H1 (cell line): Measurements from ENCODE around the gene SERPING1. TPM values are rescaled to one million over a fixed set of nuclear protein-coding genes. Genes with fewer than 3 reads are reported as not detected.
A peak's percentile ranks its signal among the peaks of the same experiment; 100 is the strongest.

ENCODE experiments used
- CTCF ChIA-PET: fragments of 300-600 bp; sonication (Branson Sonifier 250); formaldehyde crosslinking; loops from one replicate; lab custom pipeline; 2021; ENCODE audit not compliant: partially characterized antibody; lab: Charles Lee
- POLR2A ChIA-PET: fragments of 300-600 bp; sonication (Branson Sonifier 250); formaldehyde crosslinking; loops from one replicate; lab custom pipeline; 2021; ENCODE audit warnings: inconsistent platforms; ENCODE audit not compliant: partially characterized antibody; lab: Charles Lee
- DNase-seq, 2 experiments: peaks; one replicate each; pipeline versions ENCODE4 v3.0.0 to v3.0.0-alpha.2; 2010 to 2022; ENCODE audit warnings: low spot score in 2 of 2, low read depth in 1 of 2, mixed read lengths in 1 of 2
- FAIRE-seq: peaks from 2 replicates; lab custom pipeline; 2011; peaks lifted over from hg19 to GRCh38; lab: Jason Lieb, UNC
- H2AFZ ChIP-seq: 2 replicates; pipeline ENCODE4 v1.8.1; 2012; ENCODE audit warnings: low read length, inconsistent platforms
- H2AK5ac ChIP-seq: 2 replicates; pipeline ENCODE4 v1.6.1; 2013; ENCODE audit warnings: low read depth, low read length
- H2BK120ac ChIP-seq: replicated peaks from 2 replicates; pipeline ENCODE3; 2013; ENCODE audit warnings: low read depth, low read length, inconsistent platforms
- H2BK12ac ChIP-seq: 2 replicates; pipeline ENCODE4 v1.6.1; 2013; ENCODE audit warnings: low read depth, low read length
- H2BK15ac ChIP-seq: 2 replicates; pipeline ENCODE4 v1.6.1; 2013; ENCODE audit warnings: low read length
- H2BK20ac ChIP-seq: 2 replicates; pipeline ENCODE4 v1.6.1; 2013; ENCODE audit warnings: low read length
- H2BK5ac ChIP-seq: 2 replicates; pipeline ENCODE4 v1.6.1; 2013; ENCODE audit warnings: low read depth, low read length
- H3K14ac ChIP-seq: 2 replicates; pipeline ENCODE4 v1.6.1; 2013; ENCODE audit warnings: inconsistent platforms; ENCODE audit not compliant: insufficient read length
- H3K18ac ChIP-seq: 2 replicates; pipeline ENCODE4 v1.6.1; 2013; ENCODE audit warnings: low read length; ENCODE audit errors: extremely low read depth
- H3K23ac ChIP-seq: 2 replicates; pipeline ENCODE4 v1.6.1; 2013; ENCODE audit warnings: inconsistent platforms; ENCODE audit not compliant: insufficient read length
- H3K23me2 ChIP-seq: 2 replicates; pipeline ENCODE4 v1.6.1; 2013; ENCODE audit warnings: low read depth, low read length
- H3K27ac ChIP-seq: 2 replicates; pipeline ENCODE4 v1.6.1; 2011; ENCODE audit warnings: low read depth, low read length, inconsistent platforms
- H3K27me3 ChIP-seq, 4 experiments: replicated peaks in 1 of 4; 1 replicate in 1 of 4; 2 replicates in 3 of 4; pipeline versions ENCODE4 v1.6.1 to v1.8.1; 2011 to 2013; ENCODE audit warnings: low read length in 3 of 4, mild to moderate bottlenecking in 3 of 4, inconsistent platforms in 2 of 4, mixed read lengths in 2 of 4, moderate library complexity in 1 of 4; ENCODE audit not compliant: control insufficient read depth in 3 of 4, insufficient read depth in 3 of 4; ENCODE audit errors: extremely low read depth in 1 of 4
- H3K36me3 ChIP-seq, 4 experiments: 2 replicates each; pipeline versions ENCODE4 v1.6.1 to v1.8.1; 2011 to 2013; ENCODE audit warnings: mild to moderate bottlenecking in 4 of 4, low read length in 3 of 4, moderate library complexity in 2 of 4, control low read depth in 1 of 4, inconsistent platforms in 1 of 4; ENCODE audit not compliant: insufficient read depth in 4 of 4, control insufficient read depth in 2 of 4
- H3K4ac ChIP-seq: replicated peaks from 2 replicates; pipeline ENCODE3; 2013; ENCODE audit warnings: low read length, low read depth, mixed read lengths, inconsistent platforms; ENCODE audit not compliant: insufficient read length
- H3K4me1 ChIP-seq, 4 experiments: replicated peaks in 1 of 4; 1 replicate in 1 of 4; 2 replicates in 3 of 4; pipeline versions ENCODE4 v1.6.1 to v1.8.1; 2011 to 2013; ENCODE audit warnings: low read length in 3 of 4, inconsistent platforms in 2 of 4, mixed read lengths in 1 of 4; ENCODE audit not compliant: insufficient read depth in 4 of 4, control insufficient read depth in 3 of 4
- H3K4me2 ChIP-seq, 2 experiments: 2 replicates each; pipeline versions ENCODE4 v1.6.1 to v1.8.1; 2011 to 2013; ENCODE audit warnings: low read depth in 2 of 2, low read length in 2 of 2, control low read depth in 1 of 2, inconsistent platforms in 1 of 2, mild to moderate bottlenecking in 1 of 2; ENCODE audit not compliant: insufficient read depth in 1 of 2
- H3K4me3 ChIP-seq, 4 experiments: fragments of 200-600, 300-600 bp in 1 of 4; sonication (generic), shearing (Covaris generic), sonication (Bioruptor Twin) in 1 of 4; 2 replicates each; pipeline versions ENCODE4 v1.5.1 to v1.8.1; 2011 to 2016; ENCODE audit warnings: low read length in 4 of 4, low read depth in 3 of 4, control low read depth in 2 of 4, inconsistent platforms in 2 of 4, mild to moderate bottlenecking in 2 of 4, mixed read lengths in 1 of 4, moderate library complexity in 1 of 4; ENCODE audit not compliant: insufficient read depth in 2 of 4; ENCODE audit errors: extremely low read depth in 1 of 4
- H3K56ac ChIP-seq: replicated peaks from 2 replicates; pipeline ENCODE3; 2013; ENCODE audit warnings: low read depth, mild to moderate bottlenecking, mixed read lengths, low read length, inconsistent platforms; ENCODE audit not compliant: insufficient read length
- H3K79me1 ChIP-seq: 2 replicates; pipeline ENCODE4 v1.6.1; 2013; ENCODE audit warnings: low read depth, low read length, control low read depth
- H3K79me2 ChIP-seq, 2 experiments: 2 replicates each; pipeline versions ENCODE4 v1.6.1 to v1.8.1; 2012 to 2013; ENCODE audit warnings: low read length in 2 of 2, mild to moderate bottlenecking in 2 of 2, inconsistent platforms in 1 of 2; ENCODE audit not compliant: insufficient read depth in 2 of 2, control insufficient read depth in 1 of 2
- H3K9ac ChIP-seq, 4 experiments: replicated peaks in 1 of 4; 1 replicate in 1 of 4; 2 replicates in 3 of 4; pipeline versions ENCODE4 v1.6.1 to v1.8.1; 2011 to 2013; ENCODE audit warnings: low read depth in 3 of 4, low read length in 3 of 4, control low read depth in 2 of 4, mild to moderate bottlenecking in 2 of 4, moderate library complexity in 2 of 4, inconsistent platforms in 1 of 4; ENCODE audit errors: extremely low read depth in 1 of 4
- H3K9me3 ChIP-seq, 2 experiments: 2 replicates each; pipeline versions ENCODE4 v1.6.1 to v1.8.1; 2012 to 2013; ENCODE audit warnings: mild to moderate bottlenecking in 2 of 2, moderate library complexity in 2 of 2, control low read depth in 1 of 2, inconsistent platforms in 1 of 2, low read depth in 1 of 2, low read length in 1 of 2, mixed read lengths in 1 of 2; ENCODE audit not compliant: insufficient read depth in 2 of 2
- H4K20me1 ChIP-seq, 2 experiments: replicated peaks in 1 of 2; 2 replicates each; pipeline versions ENCODE3 to v1.8.1; 2011 to 2013; ENCODE audit warnings: inconsistent platforms in 2 of 2, low read length in 2 of 2, mild to moderate bottlenecking in 1 of 2; ENCODE audit not compliant: insufficient read depth in 2 of 2, control insufficient read depth in 1 of 2
- H4K5ac ChIP-seq: 2 replicates; pipeline ENCODE4 v1.6.1; 2013; ENCODE audit warnings: low read length, low read depth, mixed read lengths, inconsistent platforms; ENCODE audit not compliant: insufficient read length
- H4K8ac ChIP-seq: 2 replicates; pipeline ENCODE4 v1.8.0; 2013; ENCODE audit warnings: mild to moderate bottlenecking, moderate library complexity, low read length, inconsistent platforms; ENCODE audit not compliant: insufficient read depth; ENCODE audit errors: extremely low read depth
- H4K91ac ChIP-seq: replicated peaks from 2 replicates; pipeline ENCODE3; 2013; ENCODE audit warnings: low read length, mixed read lengths, inconsistent platforms; ENCODE audit not compliant: insufficient read length
- ATF2 ChIP-seq: IDR thresholded peaks from 2 replicates; pipeline ENCODE4 v1.6.1; 2012; ENCODE audit warnings: low read length, inconsistent platforms
- CBX5 ChIP-seq: fragments of 300-800, 300-1000 bp; sonication (generic); IDR thresholded peaks from 2 replicates; pipeline ENCODE4 v1.7.1; 2016; ENCODE audit warnings: antibody characterized with exemption, low read length, low read depth
- POLR2A ChIP-seq, 2 experiments: IDR thresholded peaks; 1 replicate in 1 of 2; 2 replicates in 1 of 2; pipeline ENCODE4 v1.6.1; 2011; ENCODE audit warnings: low read depth in 2 of 2, low read length in 2 of 2, mild to moderate bottlenecking in 2 of 2; ENCODE audit errors: control extremely low read depth in 1 of 2
- POLR2AphosphoS5 ChIP-seq: IDR thresholded peaks from 2 replicates; pipeline ENCODE4 v1.6.1; 2011; ENCODE audit warnings: low read depth, low read length
- SIN3A ChIP-seq, 2 experiments: IDR thresholded peaks in 1 of 2; conservative IDR thresholded peaks in 1 of 2; 2 replicates each; pipeline ENCODE4 v1.6.1; 2011 to 2012; ENCODE audit warnings: low read length in 2 of 2, improper control_type of control experiment in 1 of 2, low read depth in 1 of 2, mild to moderate bottlenecking in 1 of 2
- SP4 ChIP-seq: IDR thresholded peaks from 2 replicates; pipeline ENCODE4 v1.6.1; 2012; ENCODE audit warnings: low read length, inconsistent platforms
- TAF7 ChIP-seq: optimal IDR thresholded peaks from 2 replicates; pipeline ENCODE3; 2011; ENCODE audit warnings: low read depth, mild to moderate bottlenecking, inconsistent platforms, low read length, moderate library complexity, borderline replicate concordance
- TEAD4 ChIP-seq: IDR thresholded peaks from 2 replicates; pipeline ENCODE4 v1.6.1; 2012; ENCODE audit warnings: low read depth, low read length, inconsistent platforms, mixed read lengths
- WGBS, 2 experiments: shearing (Covaris generic) in 1 of 2; methylation state at CpG; one replicate each; pipeline versions ENCODE4 v1.1.6 to v1.1.7; 2013 to 2015; ENCODE audit warnings: low lambda C conversion rate in 2 of 2, mixed read lengths in 2 of 2, inconsistent platforms in 1 of 2, low coverage in 1 of 2, missing lambda C conversion rate in 1 of 2; ENCODE audit not compliant: insufficient replicate concordance in 2 of 2, insufficient coverage in 1 of 2, insufficient read length in 1 of 2; ENCODE audit errors: extremely low coverage in 1 of 2, missing lambda C conversion rate in 1 of 2; 5-methylcytosine and 5-hydroxymethylcytosine counted together
- polyA plus RNA-seq, 7 experiments: library from polyadenylated mRNA; depleted of rRNA in 3 of 7; stranded (reverse) in 5 of 7; unstranded in 2 of 7; fragments of >200 nt in 5 of 7; fragments of 200-250 nt in 2 of 7; gene quantifications; 1 replicate in 5 of 7; 2 replicates in 1 of 7; 4 replicates in 1 of 7; pipeline versions ENCODE4 v1.2.1 to v1.2.3, GENCODE V29; 2011 to 2013; ENCODE audit warnings: missing spikeins in 2 of 7, mixed read lengths in 2 of 7
- total RNA-seq: library from RNA; stranded (reverse); fragmentation: NEBNext Ultra II Directional; extraction: Animal tissue kit (Norgen Biotek cat#: 25700); gene quantifications from 2 replicates; pipeline ENCODE4 v1.2.1, GENCODE V29; 2021

Gene SERPING1
- total and polyA plus RNA-seq, 2 of the 8 experiments (the other 6 are each of a cell fraction or from before 2014, with no cell fraction given), result 50.9 to 54.8 TPM

GRCh38 chr11:57646799-57647303 lies 49.4 kb downstream of the SERPING1 start:
- H4K20me1 ChIP-seq, result peaks cover 20 to 31% of the 10 kb centered on the region in 2 experiments
- peak overlapping the region in 3 of 4 experiments; percentile 6 to 38 (median 26); a peak in 2 of 7 replicates for H3K9ac ChIP-seq
- ChIA-PET CTCF (interaction anchor here (0.5 to 14.3 kb wide), 4 partner anchors 13 to 87 kb away, joined by 3 to 357 read pairs (median 144); partner anchors contain the start of genes SERPING1 and UBE2L6), POLR2A (interaction anchor here (0.7 to 29.6 kb wide), 30 partner anchors 6 to 334 kb away, joined by 3 to 1546 read pairs (median 4); partner anchors contain the start of genes CLP1, CTNND1, MED19 and RTN4RL2)
- H3K4me1 ChIP-seq, result peaks cover 32 to 55% (median 37%) of the 10 kb centered on the region in 4 experiments
- H3K4me3 ChIP-seq, result peak overlapping the region in 3 of 4 experiments; percentile 45 to 65 (median 56); a peak in 5 of 8 replicates
- no peak overlapping the region for H2BK12ac ChIP-seq
- no peaks in the 10 kb centered on the region; the same call in 1 of the 2 replicates for H3K79me1 ChIP-seq
- H4K5ac ChIP-seq, result no peak overlapping the region
- H4K91ac ChIP-seq, result no peak overlapping the region
- no peaks in the 10 kb centered on the region for H3K9me3 ChIP-seq
- peak in 1 of 2 experiments; percentile 76 for DNase-seq
- H4K8ac ChIP-seq, result peak overlapping the region; percentile 41; the same call in 1 of the 2 replicates
- peaks cover 1 to 8% (median 3%) of the 10 kb centered on the region in 4 experiments; a peak in 5 of 8 replicates for H3K36me3 ChIP-seq
- H3K27me3 ChIP-seq, result peaks cover 0 to 4% (median 1%) of the 10 kb centered on the region in 4 experiments; a peak in 3 of 7 replicates
- no peak overlapping the region for H3K14ac ChIP-seq
- H3K4me2 ChIP-seq, result peak overlapping the region; percentile 92 to 95
- no peak overlapping the region for H2AFZ ChIP-seq
- H3K23me2 ChIP-seq, result peaks cover 28% of the 10 kb centered on the region
- TF ChIP-seq TEAD4 (no peak), TAF7 (peak; percentile 54), ATF2 (0 out of 2 replicates have a peak, but pooled peaks have one; percentile 21), POLR2A (IDR thresholded peaks at IDR 0.05; ENCODE audit: control extremely low read depth in 1 of 2, low read depth in 2 of 2, low read length in 2 of 2) (peak; percentile 44 to 53; a peak in 2 of 3 replicates), POLR2AphosphoS5 (peak; percentile 90), SP4 (peak; percentile 75; the same call in 1 of the 2 replicates), SIN3A (conservative IDR thresholded peaks at IDR 0.05 in 1 of 2, IDR thresholded peaks at IDR 0.05 in 1 of 2; ENCODE audit: low read depth in 1 of 2, low read length in 2 of 2) (peak in 1 of 2 experiments; percentile 63; a peak in 1 of 4 replicates), CBX5 (no peak)
- TF ChIP-seq, all 59 proteins: peak for 6
- no peak overlapping the region for H2AK5ac ChIP-seq
- H2BK15ac ChIP-seq, result no peak overlapping the region
- no peak overlapping the region for H2BK20ac ChIP-seq
- H3K79me2 ChIP-seq, result peaks cover 0 to 6% of the 10 kb centered on the region in 2 experiments; a peak in 2 of 4 replicates
- peak overlapping the region; percentile 47; the same call in 1 of the 2 replicates for H3K27ac ChIP-seq
- peak overlapping the region; percentile 62 for H3K56ac ChIP-seq
- H3K23ac ChIP-seq, result no peak overlapping the region
- peak overlapping the region; percentile 57 for H2BK5ac ChIP-seq
- no peak overlapping the region for H2BK120ac ChIP-seq
- no peak for FAIRE-seq
- 4% methylated on average over 23 of the region's 23 CpGs; no CpG with 5 or more reads in 1 of the 2 experiments for WGBS, 2 experiments
- no peak overlapping the region; the same call in 1 of the 2 replicates for H3K18ac ChIP-seq
- no peak overlapping the region for H3K4ac ChIP-seq
